HG03060 (cell line): ENCODE results near the gene PRKAR1B.
"Not testable (repeated sequence)": the region's sequence is repeated elsewhere in the genome, so short reads cannot be mapped to it uniquely, and the experiment has no call there.

ENCODE experiments used
- ATAC-seq: cut with Tn5 transposase; IDR thresholded peaks from one replicate; pipeline ENCODE4 v1.9.1; 2021; ENCODE audit warnings: low read depth, moderate number of reproducible peaks; ENCODE audit not compliant: unreplicated experiment

The PRKAR1B gene

DNA sequence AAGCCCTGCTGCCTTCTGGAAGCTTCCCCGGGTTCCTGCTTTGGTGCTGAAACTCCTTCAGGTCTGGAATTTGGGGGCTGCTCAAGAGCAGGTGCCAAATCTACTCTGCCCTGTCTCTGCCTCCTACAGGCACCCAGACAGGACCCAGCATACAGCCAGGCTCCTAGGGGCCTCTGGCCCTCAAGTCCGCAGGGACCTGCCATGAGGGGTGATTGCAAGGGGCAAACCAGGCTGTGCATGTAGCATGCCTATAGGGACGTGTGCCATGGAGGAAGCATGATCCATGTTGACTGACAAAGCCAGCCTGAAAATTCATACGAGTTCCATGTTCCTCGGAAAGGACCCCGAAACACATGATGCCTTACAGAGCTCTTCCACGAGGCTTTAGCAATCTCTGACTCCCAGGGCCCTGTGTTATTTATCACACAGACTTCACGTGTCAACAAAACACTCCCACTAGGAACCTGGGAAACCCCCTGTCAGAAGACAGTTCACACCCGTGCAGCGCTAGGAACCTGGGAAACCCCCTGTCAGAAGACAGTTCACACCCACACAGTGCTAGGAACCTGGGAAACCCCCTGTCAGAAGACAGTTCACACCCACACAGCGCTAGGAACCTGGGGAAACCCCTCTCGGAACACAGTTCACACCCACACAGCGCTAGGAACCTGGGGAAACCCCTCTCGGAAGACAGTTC is 75.9 kb downstream of the PRKAR1B start:
- ATAC-seq: no peak

DNA sequence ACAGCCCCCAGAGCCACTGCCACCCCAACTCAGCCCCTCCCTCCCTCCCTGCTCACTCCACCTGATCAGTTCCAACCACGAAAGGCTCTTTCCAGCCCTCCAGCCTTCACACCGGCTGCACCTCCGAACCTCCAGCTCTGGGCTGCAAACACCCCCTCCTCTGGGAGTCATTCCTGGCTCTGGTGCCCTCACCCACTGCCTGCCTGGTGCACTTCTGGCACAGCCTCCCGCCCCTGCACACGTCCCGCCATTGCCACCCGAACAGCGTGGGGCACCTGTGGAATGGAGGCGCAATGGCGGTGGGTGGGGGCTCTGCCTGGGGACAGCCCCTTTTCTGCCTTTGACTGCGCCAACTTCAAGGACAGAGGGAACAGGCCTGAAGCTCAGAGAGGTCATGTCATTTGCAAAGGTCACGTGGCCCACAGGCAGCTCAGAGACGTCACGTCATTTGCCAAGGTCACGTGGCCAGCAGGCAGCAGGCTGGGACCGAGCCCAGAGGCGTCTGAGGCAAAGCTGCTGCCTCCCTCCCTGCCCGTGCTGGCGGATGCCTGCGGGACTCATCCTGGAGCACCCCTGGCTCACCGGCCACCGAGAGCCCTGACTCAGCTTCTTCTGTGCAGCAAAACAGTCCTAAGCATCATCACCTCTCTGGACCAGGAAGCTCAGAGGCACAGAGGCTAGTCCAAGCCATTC is 76.6 kb downstream of the PRKAR1B start:
- ATAC-seq: no peak

DNA sequence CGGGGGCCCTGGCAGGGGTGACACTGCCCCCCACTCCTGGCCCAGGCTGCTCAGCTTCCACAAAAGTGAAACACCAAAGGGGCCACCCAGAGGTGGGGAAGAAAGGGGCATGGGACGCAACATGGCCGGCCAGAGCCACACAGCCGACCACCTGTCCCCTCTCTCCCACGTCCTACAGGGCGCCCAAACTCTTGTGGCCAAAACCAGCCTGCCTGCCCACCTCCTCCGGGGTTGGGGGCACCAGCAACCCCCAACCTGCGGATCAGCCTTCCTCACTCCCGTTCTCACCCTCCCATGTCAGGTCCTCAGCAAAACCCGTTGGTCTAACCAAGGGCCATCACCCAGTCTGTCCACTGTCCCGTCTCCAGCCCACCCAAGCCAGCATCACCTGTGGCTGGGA is 80.1 kb downstream of the PRKAR1B start:
- no peak for ATAC-seq

DNA sequence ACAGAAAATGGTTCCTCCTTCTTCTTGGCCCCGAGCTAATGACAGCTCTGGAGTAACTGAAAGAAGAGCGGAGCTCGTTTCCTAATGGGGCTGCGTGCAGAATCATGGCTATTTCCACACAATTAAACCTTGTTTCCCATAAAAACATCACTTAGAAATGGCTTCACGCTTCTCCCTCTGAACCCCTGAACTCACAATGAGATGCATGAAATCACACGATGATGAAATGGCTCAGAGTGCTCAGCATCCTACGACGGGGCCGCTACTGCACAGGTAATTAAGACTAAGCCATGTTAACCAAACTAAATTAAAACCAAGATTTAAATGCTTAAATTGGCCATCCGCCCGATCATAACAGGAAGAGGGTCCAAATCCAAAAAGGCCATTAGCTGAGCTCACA is 80.6 kb downstream of the PRKAR1B start:
- ATAC-seq: no peak

DNA sequence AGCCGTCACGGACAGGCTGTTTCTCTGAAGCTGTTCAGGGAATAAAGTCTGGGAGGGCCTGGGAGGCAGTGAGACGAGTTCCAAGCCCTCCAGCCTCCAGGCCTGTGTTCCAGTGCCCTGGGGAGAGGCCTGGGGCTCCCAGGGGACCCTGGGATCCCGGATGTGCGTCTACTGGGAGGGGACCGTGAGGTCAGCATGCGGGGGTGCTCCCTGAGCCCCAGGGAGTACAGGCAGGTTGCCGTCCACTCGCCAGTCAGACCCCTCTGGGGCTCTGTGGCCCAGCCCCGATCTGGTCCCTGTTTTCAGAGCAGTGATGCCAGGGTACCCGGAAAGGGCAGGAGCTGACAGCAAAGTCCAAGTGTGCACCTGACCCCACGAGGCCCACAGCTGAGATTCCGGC is 81.5 kb downstream of the PRKAR1B start:
- ATAC-seq: no peak

DNA sequence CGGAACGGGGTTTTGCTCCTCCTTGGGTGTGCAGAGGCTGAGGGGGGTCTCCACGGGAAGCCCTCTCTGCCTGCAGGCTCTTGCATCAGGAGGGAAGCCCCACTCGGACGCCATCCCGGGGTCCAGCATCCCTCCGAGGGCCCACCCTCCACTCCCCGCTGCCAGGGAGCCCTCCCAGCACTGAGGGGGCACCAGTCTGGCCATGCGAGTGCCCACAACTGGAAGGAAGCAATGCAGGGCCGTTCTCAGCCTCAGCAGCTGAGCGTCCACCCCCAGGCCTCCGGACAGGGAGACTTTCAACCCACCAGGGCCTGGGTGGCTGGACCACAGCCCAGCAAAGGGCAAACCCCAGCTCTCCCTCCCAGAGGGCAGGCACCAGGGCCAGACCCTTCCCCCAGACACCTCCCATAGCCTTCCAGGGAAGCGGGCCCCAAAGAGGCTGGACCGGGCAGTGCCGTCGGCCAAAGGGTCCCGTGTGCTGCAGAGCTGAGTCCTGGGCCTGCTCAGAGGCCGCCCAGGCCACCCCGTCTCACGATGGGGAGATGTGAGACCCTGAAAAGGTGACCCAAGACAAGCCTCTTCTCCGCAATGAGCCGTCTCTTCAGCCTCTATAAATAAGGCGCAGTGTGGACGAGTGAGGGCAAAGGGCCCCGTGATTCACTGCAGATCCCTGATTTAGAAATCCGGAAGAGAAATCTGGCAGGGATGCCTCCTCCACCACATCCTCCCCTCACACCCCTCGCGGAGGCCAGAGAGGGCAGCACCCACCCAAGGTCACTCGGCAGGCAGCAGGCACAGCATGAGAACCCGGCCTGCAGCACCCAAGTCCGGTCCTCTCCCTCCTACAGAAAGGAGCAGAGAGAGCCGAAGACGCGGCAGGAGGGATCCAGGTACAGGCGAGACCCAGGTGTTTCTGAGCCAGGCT is 82.4 kb downstream of the PRKAR1B start:
- no peak for ATAC-seq

DNA sequence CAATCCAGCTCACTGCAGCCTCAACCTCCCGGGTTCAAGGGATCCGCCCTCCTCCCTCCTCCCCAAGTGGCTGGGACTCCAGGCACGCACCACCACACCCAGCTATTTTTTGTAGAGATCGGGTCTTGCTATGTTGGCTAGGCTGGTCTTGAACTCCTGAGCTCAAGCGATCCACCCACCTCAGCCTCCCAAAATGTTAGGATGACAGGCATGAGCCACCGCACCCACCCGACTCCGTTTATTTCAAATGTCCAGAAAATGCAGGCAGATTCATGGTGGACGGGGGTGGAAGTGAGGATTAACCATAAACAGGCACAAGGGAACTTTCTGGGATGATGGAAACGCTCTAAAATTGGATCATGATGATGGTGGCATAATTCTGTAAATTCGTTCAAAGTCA is 85.1 kb downstream of the PRKAR1B start:
- no peak for ATAC-seq

DNA sequence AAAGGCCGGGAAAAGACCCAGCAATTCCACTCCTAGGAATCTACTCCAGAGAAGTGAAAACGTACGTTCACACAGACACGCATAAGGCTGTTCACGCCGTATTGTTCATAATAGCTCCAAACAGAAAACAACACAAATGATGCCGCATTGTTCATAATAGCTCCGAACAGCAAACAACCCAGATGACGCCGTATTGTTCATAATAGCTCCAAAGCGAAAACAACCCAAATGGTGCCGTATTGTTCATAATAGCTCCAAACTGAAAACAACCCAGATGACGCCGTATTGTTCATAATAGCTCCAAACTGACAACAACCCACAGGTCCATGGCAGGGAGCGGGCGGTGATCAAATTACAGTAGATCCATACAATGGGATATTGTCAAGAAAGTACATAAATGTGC is 85.8 kb downstream of the PRKAR1B start:
- ATAC-seq: no peak

DNA sequence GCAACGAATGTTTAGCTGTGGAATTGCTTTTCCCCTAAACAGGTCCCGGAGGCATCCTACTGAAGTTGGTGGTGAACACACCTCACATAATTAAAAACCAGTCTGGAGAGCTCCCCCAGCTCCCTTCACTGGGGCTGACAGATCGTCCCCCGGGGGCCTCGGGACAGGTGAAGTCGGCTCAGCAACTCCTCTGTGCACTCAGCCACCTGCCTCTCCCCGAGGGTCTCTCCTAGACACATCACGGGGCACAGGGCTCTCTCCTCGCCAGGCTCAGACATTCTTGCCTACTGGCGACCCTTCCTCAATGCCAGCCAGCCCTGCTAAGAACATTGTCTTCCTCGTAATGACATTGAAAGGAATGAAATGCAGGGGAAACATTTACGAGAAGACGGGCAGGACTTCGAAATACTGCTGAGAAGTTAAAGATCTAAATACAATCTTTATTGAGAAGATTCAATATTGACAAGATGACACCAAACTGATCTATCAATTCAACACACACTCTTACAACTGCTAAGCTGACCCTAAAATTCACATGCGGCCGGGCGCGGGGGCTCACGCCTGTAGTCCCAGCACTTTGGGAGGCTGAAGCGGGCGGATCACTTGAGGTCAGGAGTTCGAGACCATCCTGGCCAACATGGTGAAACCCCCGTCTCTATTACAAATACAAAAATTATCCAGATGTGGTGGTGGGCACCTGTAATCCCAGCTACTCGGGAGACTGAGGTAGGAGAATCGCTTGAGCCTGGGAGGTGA is 88.6 kb downstream of the PRKAR1B start:
- no peak for ATAC-seq

DNA sequence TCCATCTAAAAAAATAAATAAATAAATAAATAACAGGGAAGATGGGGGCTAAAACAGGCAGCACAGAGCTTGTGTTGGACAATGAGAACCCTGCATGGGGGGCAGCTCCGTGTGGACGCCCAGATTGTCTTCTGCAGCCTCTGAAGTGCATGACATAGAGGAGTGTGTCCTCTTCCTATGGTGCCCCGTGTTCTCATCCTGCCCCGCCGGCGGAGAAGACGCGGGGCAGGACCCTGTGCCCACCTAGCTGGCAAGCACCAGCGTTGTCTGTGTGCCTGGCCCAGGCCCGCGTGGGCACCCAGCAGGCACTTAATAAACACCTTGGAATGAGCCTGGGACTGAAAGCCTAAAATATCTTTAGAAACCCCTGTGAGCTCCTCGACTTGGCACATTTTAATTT is 89.3 kb downstream of the PRKAR1B start:
- ATAC-seq: no peak

DNA sequence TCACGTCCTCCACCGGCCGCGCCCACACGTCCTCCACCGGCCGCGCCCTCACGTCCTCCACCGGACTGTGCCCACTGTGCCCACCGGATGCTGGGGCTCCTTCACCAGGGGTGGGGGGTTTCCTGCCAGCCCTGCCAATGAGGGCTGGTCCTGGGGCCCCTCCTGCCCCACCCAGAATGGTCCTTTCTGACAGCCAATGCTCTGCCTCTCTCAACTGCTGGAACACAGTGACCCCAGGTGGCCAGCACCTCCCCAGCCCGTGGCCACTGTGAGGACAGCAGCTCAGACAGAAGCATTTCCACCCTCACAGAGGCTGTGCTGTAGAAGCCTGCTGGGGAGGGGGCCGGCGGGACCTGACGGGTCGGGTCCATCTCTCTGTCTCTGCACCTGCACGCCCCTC is 90.7 kb downstream of the PRKAR1B start:
- ATAC-seq: no peak

DNA sequence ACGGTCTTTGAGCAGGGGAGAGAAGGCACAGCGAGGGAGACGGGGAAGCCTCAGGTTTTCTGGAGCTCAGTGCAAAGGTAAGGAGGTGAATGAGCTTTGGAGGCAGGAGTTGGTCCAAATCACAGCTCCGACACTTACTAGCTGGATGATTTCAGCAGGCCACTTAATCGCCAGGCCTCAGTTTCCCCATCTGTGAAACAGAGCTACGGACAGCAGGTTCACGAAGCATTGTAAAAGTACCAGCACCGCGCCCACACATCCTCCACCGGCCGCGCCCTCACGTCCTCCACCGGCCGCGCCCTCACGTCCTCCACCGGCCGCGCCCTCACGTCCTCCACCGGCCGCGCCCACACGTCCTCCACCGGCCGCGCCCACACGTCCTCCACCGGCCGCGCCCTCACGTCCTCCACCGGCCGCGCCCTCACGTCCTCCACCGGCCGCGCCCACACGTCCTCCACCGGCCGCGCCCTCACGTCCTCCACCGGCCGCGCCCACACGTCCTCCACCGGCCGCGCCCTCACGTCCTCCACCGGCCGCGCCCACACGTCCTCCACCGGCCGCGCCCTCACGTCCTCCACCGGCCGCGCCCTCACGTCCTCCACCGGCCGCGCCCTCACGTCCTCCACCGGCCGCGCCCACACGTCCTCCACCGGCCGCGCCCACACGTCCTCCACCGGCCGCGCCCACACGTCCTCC is 91.2 kb downstream of the PRKAR1B start:
- not testable (repeated sequence) for ATAC-seq

DNA sequence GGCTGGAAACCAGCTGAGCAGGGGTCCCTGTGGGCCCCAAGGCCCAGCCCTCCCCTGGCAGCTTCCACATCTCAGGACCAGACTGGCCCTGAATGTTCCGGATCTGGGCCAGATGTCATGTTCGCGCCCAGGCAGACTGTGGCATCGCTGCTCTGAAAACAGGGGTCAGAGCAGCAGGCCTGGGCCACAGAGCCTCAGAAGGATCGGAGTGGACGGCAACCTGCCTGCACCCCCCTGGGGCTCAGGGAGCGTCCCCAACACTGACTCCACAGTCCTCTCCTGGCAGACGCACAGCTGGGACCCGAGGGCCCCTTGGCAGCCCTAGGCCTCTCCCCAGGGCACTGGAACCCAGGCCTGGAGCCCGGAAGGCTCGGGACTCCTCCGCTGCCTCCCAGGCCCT is 91.9 kb downstream of the PRKAR1B start:
- no peak for ATAC-seq

DNA sequence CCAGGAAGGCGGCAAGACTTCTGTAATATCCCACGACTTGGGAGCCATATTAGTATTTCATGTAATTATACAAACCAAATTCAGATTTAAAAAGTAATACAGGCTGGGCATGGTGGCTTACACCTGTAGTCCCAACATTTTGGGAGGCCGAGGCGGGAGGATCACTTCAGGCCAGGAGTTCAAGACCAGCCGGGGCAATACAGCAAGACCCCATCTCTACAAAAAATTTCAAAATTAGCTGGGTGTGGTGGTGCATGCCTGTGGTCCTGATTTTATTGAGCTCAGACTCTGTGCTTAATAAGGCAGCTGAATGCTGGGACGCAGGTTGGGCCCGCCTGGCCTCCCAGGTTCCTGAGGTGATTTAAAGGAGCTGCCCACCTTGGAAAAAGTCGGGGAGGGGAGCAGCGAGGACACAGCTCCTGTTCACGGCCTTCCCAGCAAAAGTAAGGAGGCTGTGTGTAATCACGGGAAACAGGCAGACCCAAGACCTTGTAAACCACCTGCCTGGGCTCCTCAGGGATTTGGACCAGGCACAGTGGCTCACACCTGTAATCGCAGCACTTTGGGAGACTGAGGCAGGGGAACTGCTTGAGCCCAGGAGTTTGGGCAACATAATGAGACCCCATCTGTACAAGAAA is 93.6 kb downstream of the PRKAR1B start:
- no peak for ATAC-seq

DNA sequence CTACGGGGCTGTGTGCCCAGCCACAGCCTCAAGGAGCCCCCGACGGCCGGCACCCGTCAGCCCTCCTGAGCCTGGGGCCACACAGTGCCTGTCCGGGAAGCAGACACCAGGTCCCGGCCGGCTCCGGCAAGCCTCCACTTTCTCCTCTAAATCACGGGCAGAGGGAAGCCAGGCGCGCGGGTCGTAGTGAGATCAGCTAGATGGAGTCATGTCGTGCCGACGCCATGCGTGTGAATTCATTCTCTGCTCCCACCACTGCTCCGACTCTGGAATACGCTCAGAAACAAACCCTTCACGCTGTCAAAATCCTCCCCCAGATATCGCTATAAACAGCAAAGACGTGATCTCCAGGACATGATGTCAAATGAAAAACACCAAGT is 94.3 kb downstream of the PRKAR1B start:
- no peak for ATAC-seq

DNA sequence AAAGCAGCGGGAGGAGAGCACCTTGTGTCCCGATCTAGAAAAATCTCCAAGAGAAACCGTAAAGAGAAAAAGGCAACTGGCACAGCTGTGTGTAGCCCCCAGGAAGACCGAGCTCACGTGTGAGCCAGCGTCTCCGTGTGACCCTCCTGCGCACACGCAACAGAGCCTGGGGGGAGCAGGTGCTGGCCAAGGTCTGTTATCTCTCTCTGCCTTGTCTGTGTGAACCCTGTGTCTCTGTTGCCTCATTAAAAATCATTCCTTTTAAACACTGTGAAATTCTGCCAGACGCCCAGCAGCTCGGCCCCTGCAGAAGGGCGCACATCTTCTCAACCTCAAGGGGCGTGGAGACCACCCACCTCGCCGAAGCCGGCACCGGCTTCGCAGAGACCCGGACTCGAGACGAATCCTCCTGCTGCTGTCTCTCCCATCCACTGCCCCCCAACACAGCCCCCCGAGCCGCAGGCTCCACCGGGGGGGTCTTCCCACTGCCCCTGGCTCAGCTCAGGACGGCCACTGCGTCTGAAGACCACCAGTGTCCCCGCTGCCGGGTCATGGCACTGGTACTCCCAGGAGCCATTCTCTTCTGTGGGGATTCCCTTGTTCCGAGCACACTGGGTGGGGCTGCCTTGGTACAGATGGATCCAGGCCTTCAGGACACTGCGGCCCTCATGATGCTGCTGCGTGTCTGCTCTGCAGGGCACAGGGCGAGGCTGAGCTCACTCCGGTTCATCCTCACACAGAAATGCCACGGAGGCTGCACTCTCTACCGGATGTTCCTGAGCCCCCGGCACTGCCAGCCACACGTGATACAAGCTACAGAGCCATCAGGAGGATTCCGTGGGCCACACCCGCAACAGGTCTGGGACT is 94.9 kb downstream of the PRKAR1B start:
- ATAC-seq: no peak

DNA sequence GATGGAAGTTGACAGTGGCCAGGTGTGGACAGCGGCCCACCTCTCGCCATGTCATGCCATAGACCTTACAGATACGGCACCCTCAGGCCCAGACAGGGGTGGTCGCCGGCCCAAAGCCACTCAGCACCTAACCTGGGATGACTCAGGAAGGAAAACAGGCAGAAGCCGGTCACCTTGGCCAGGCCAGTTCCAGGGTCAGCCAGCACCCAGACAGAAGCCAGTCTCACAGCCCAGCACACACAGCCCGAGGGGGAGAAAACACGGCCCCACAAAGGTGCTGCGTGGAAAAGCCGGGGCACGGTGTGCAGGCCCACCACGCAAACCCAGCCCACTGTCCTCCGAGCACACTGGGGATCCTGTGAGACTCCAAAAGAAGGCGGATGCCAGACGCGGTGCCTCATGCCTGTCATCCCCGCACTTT is 95.8 kb downstream of the PRKAR1B start:
- ATAC-seq: no peak

DNA sequence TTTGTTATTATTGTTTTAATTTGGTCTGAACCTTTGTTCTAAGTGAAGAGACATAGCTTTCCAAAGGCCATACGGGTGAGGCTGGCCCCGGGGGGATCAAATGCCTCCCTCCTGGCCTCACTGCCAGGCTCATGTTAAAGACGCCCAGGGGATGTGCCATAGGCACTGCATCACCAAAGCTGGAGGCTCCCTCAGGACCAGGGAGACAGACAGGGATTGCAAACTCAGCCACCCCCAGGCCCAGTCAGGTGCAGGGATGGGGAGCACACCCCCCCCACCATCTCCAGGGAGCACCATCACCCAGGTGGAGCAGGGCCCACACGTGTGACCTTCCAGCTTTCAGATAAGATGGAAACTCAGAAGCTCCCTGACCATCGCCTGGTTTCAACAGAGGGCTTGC is 96.5 kb downstream of the PRKAR1B start:
- no peak for ATAC-seq

DNA sequence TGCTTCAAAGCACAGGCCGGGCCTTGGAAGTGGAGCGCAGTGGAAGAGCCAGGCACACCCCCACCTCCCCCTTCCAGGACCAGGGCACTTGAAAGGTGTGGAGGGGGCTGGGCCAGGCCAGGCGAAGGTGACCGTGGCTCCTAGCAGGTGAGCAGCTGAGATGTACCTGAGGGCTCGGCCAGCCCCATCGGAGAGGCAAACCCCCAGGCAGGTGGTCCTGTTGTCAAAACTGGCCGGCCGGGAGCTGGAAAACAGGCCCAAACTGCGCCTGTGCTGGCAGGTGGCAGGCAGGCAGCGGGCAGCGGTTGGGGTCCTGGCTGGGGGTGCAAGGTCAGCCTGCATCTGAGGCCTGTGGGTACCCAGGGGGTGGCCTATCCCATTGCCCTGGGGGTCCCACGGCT is 97.0 kb downstream of the PRKAR1B start:
- no peak for ATAC-seq
